GM12878 (cell line): ENCODE results near the gene CYP4F11. TPM values are rescaled to one million over a fixed set of nuclear protein-coding genes. Genes with fewer than 3 reads are reported as not detected.
"Not testable (repeated sequence)": the region's sequence is repeated elsewhere in the genome, so short reads cannot be mapped to it uniquely, and the experiment has no call there.

Experiments used
- ATAC-seq: fragments of 200-7000 bp; cut with Tn5 transposase; 3 replicates; pipeline ENCODE4 v1.9.1; 2020; ENCODE audit warnings: mild to moderate bottlenecking, moderate library complexity
- BruUV-seq: library from RNA; stranded (reverse); fragments of 400-500 nt; replicated peaks from 2 replicates; lab custom pipeline; 2021; lab: Mats Ljungman, UMichigan
- CTCF ChIA-PET: fragments of 300-600 bp; sonication (Branson Sonifier 250); formaldehyde crosslinking; extraction: SDS; loops from one replicate; lab custom pipeline; 2021; ENCODE audit warnings: inconsistent platforms; lab: Yijun Ruan, JAX
- POLR2A ChIA-PET: fragments of 350-600 bp; formaldehyde crosslinking; extraction: SDS; loops from one replicate; lab custom pipeline; 2021; ENCODE audit warnings: inconsistent platforms; lab: Charles Lee
- RAD21 ChIA-PET: fragments of 300-600 bp; sonication (Branson Sonifier 250); formaldehyde crosslinking; loops from one replicate; lab custom pipeline; 2023; ENCODE audit warnings: antibody characterized with exemption; ENCODE audit not compliant: unreplicated experiment; lab: Charles Lee
- SMC1A ChIA-PET: fragments of 300-600 bp; sonication (Branson Sonifier 250); formaldehyde crosslinking; loops from one replicate; lab custom pipeline; 2023; ENCODE audit not compliant: unreplicated experiment, uncharacterized antibody; lab: Charles Lee
- DNase-seq: peaks from one replicate; pipeline ENCODE4 v3.0.0-alpha.2; 2011; ENCODE audit warnings: low read depth, low spot score
- FAIRE-seq: peaks from 3 replicates; lab custom pipeline; 2011; peaks lifted over from hg19 to GRCh38; lab: Jason Lieb, UNC
- H2AFZ ChIP-seq: 2 replicates; pipeline ENCODE4 v1.6.0; 2011; ENCODE audit warnings: low read depth, low read length, control low read depth; ENCODE audit not compliant: control insufficient read depth
- H3K27ac ChIP-seq: 2 replicates; pipeline ENCODE4 v1.5.1; 2011; ENCODE audit warnings: control low read depth; ENCODE audit not compliant: control insufficient read depth, insufficient read depth
- H3K27me3 ChIP-seq, 2 experiments: replicated peaks in 1 of 2; 2 replicates each; pipeline versions ENCODE4 v1.6.0 to v1.6.1; 2011; ENCODE audit warnings: low read length in 1 of 2; ENCODE audit not compliant: control insufficient read depth in 2 of 2, insufficient read depth in 2 of 2
- H3K36me3 ChIP-seq, 2 experiments: 2 replicates each; pipeline ENCODE4 v1.5.1; 2011; ENCODE audit warnings: low read length in 1 of 2; ENCODE audit not compliant: control insufficient read depth in 2 of 2, insufficient read depth in 2 of 2
- H3K4me1 ChIP-seq: 2 replicates; pipeline ENCODE4 v1.6.1; 2011; ENCODE audit warnings: mild to moderate bottlenecking, low read length, moderate library complexity, mixed read lengths; ENCODE audit not compliant: control insufficient read depth, insufficient read depth
- H3K4me2 ChIP-seq: 2 replicates; pipeline ENCODE4 v1.6.0; 2011; ENCODE audit warnings: control low read depth; ENCODE audit not compliant: control insufficient read depth, insufficient read depth
- H3K4me3 ChIP-seq: fragments of 200-600 bp; sonication (generic); 2 replicates; pipeline ENCODE4 v1.5.1; 2016
- H3K79me2 ChIP-seq: 2 replicates; pipeline ENCODE4 v1.6.0; 2011; ENCODE audit warnings: low read length; ENCODE audit not compliant: control insufficient read depth, insufficient read depth
- H3K9ac ChIP-seq: 2 replicates; pipeline ENCODE4 v1.8.0; 2011; ENCODE audit warnings: low read length, control low read depth, mixed read lengths; ENCODE audit not compliant: control insufficient read depth, insufficient read depth
- H3K9me3 ChIP-seq: replicated peaks from 3 replicates; pipeline ENCODE4 v1.5.1; 2011; ENCODE audit warnings: mild to moderate bottlenecking, low read length; ENCODE audit not compliant: control insufficient read depth, insufficient read depth
- H4K20me1 ChIP-seq: 2 replicates; pipeline ENCODE4 v1.6.0; 2011; ENCODE audit not compliant: control insufficient read depth, insufficient read depth
- CHD4 ChIP-seq: fragments of 200-600 bp; sonication (generic); IDR thresholded peaks from 2 replicates; pipeline ENCODE4 v1.6.1; 2016; ENCODE audit warnings: mild to moderate bottlenecking
- DPF2 ChIP-seq: fragments of 450-650 bp; IDR thresholded peaks from 2 replicates; pipeline ENCODE4 v1.6.1; 2017; ENCODE audit warnings: mild to moderate bottlenecking
- E2F4 ChIP-seq: IDR thresholded peaks from 2 replicates; pipeline ENCODE4 v1.6.1; 2012; ENCODE audit warnings: low read depth, low read length, improper control_type of control experiment
- ELK1 ChIP-seq: IDR thresholded peaks from 2 replicates; pipeline ENCODE4 v1.6.1; 2012; ENCODE audit warnings: low read depth, low read length, improper control_type of control experiment
- EZH2 ChIP-seq: IDR thresholded peaks from 2 replicates; pipeline ENCODE4 v1.6.1; 2012; ENCODE audit warnings: low read depth, mild to moderate bottlenecking, control low read depth, inconsistent platforms, low read length, borderline replicate concordance; ENCODE audit not compliant: control insufficient read depth
- FOS ChIP-seq: IDR thresholded peaks from 3 replicates; pipeline ENCODE4 v1.6.1; 2011; ENCODE audit warnings: borderline replicate concordance; ENCODE audit not compliant: insufficient read length; ENCODE audit errors: extremely low read depth
- GABPA ChIP-seq: IDR thresholded peaks from 2 replicates; pipeline ENCODE4 v1.6.1; 2014; ENCODE audit warnings: antibody characterized with exemption, low read depth, mild to moderate bottlenecking, inconsistent platforms
- HDAC2 ChIP-seq: fragments of 200-600 bp; sonication (generic); IDR thresholded peaks from 2 replicates; pipeline ENCODE4 v1.6.1; 2017
- MTA3 ChIP-seq: IDR thresholded peaks from 2 replicates; pipeline ENCODE4 v1.6.1; 2012; ENCODE audit warnings: low read length, inconsistent platforms, borderline replicate concordance
- NR2C2 ChIP-seq: IDR thresholded peaks from 2 replicates; pipeline ENCODE4 v1.6.1; 2011; ENCODE audit warnings: borderline replicate concordance, low read depth; ENCODE audit not compliant: control insufficient read depth, insufficient read length
- PML ChIP-seq: IDR thresholded peaks from 2 replicates; pipeline ENCODE4 v1.6.1; 2012; ENCODE audit warnings: low read length, inconsistent platforms
- POLR2AphosphoS2 ChIP-seq: IDR thresholded peaks from 2 replicates; pipeline ENCODE4 v1.6.1; 2011; ENCODE audit warnings: low read depth, mild to moderate bottlenecking, low read length, improper control_type of control experiment, moderate library complexity
- ZZZ3 ChIP-seq: IDR thresholded peaks from 2 replicates; pipeline ENCODE4 v1.6.1; 2011; ENCODE audit warnings: low read depth; ENCODE audit not compliant: control insufficient read depth, insufficient read length
- WGBS: methylation state at CpG from one replicate; pipeline ENCODE4 v1.1.6; 2016; ENCODE audit warnings: low lambda C conversion rate; ENCODE audit not compliant: insufficient replicate concordance, insufficient coverage; ENCODE audit errors: missing lambda C conversion rate; 5-methylcytosine and 5-hydroxymethylcytosine counted together
- in situ Hi-C: fragments of 300-500 bp; cut with MboI; formaldehyde crosslinking; loops from 9 replicates; pipeline ENCODE4 v1.14.3; 2018; ENCODE audit warnings: mixed read lengths
- intact Hi-C: fragments of 100-400 bp; cut with micrococcal nuclease; formaldehyde crosslinking; loops from one replicate; pipeline ENCODE4 v1.14.2; 2022; ENCODE audit not compliant: unreplicated experiment
- polyA plus RNA-seq, 11 experiments: library from polyadenylated mRNA; depleted of rRNA in 4 of 11; unstranded in 6 of 11; stranded (reverse) in 5 of 11; fragments of >200 nt; fragmentation: Nextera tagmentation in 4 of 11; fragmentation: Illumina TruSeq in 1 of 11; extraction: Ambion mirVana in 4 of 11; extraction: Trizol in 1 of 11; gene quantifications; 1 replicate in 1 of 11; 2 replicates in 10 of 11; pipeline versions ENCODE4 v1.2.1 to v1.2.3, GENCODE V29; 2011 to 2016; ENCODE audit warnings: inconsistent platforms in 2 of 11, missing spikeins in 2 of 11, low read depth in 1 of 11
- total RNA-seq, 4 experiments: library from RNA; depleted of rRNA in 3 of 4; stranded (reverse); fragments of >200 nt in 3 of 4; fragmentation: Illumina TruSeq in 1 of 4; extraction: Trizol in 1 of 4; gene quantifications; 2 replicates each; pipeline versions ENCODE4 v1.2.1 to v1.2.3, GENCODE V29; 2013 to 2021
- TF ChIP-seq, protein P1 (sequence below): fragments of 450-650 bp; IDR thresholded peaks from 2 replicates; pipeline ENCODE4 v1.6.1; 2014; ENCODE audit warnings: mild to moderate bottlenecking

CYP4F11 gene
- total and polyA plus RNA-seq, 10 of the 15 experiments (the other 5 are each of a cell fraction or from before 2014, with no cell fraction given) = not detected

DNA sequence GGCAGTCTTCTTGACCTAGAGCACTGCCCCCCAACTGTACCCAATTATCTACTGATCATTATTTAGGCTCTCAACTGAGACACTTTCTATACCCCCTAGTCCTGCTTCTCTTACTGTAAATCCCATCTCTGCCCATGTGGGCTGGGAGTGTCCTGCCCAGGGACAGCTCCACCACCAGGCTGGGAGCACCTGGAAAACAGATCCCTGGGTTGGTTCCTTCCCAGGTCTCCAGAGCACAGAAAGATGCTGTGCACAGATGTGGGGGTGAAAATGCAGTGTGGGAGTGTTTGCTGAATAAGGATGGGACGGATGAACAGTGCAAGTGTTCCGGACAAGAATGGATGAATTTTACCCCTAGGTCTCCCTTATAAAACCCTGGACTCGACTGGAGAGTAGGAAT lies 49.2 kb downstream of the CYP4F11 start:
- H3K27me3 ChIP-seq = no peaks in the 10 kb centered on the region
- H3K27ac ChIP-seq = no peak overlapping the region
- ChIA-PET POLR2A (no interaction called here), SMC1A (no interaction called here), RAD21 (no interaction called here), CTCF (no interaction called here)
- H3K9ac ChIP-seq = no peak overlapping the region
- no peak overlapping the region for H2AFZ ChIP-seq
- H4K20me1 ChIP-seq = no peaks in the 10 kb centered on the region
- BruUV-seq = no TSS peak
- no peak for TF ChIP-seq PML
- TF ChIP-seq NR2C2 = no peak
- no peak for TF ChIP-seq DPF2
- no peak for TF ChIP-seq CHD4
- no peak for TF ChIP-seq FOS
- TF ChIP-seq EZH2 = no peak
- no peak for TF ChIP-seq ZZZ3
- TF ChIP-seq, protein P1, sequence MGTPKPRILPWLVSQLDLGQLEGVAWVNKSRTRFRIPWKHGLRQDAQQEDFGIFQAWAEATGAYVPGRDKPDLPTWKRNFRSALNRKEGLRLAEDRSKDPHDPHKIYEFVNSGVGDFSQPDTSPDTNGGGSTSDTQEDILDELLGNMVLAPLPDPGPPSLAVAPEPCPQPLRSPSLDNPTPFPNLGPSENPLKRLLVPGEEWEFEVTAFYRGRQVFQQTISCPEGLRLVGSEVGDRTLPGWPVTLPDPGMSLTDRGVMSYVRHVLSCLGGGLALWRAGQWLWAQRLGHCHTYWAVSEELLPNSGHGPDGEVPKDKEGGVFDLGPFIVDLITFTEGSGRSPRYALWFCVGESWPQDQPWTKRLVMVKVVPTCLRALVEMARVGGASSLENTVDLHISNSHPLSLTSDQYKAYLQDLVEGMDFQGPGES = no peak
- TF ChIP-seq GABPA = no peak
- no peak for TF ChIP-seq ELK1
- TF ChIP-seq MTA3 = no peak
- no peak for TF ChIP-seq POLR2AphosphoS2
- TF ChIP-seq HDAC2 = no peak
- no peak for TF ChIP-seq E2F4
- intact Hi-C loops = no loop called here
- no peaks in the 10 kb centered on the region for H3K79me2 ChIP-seq
- in situ Hi-C loops = no loop called here
- ATAC-seq = no peak
- H3K36me3 ChIP-seq = no peaks in the 10 kb centered on the region
- H3K9me3 ChIP-seq = no peaks in the 10 kb centered on the region
- no peak for FAIRE-seq
- WGBS = 38% methylated on average over 3 of the region's 3 CpGs
- H3K4me3 ChIP-seq = no peak overlapping the region
- DNase-seq = no peak
- H3K4me2 ChIP-seq = no peak overlapping the region
- H3K4me1 ChIP-seq = no peaks in the 10 kb centered on the region

DNA sequence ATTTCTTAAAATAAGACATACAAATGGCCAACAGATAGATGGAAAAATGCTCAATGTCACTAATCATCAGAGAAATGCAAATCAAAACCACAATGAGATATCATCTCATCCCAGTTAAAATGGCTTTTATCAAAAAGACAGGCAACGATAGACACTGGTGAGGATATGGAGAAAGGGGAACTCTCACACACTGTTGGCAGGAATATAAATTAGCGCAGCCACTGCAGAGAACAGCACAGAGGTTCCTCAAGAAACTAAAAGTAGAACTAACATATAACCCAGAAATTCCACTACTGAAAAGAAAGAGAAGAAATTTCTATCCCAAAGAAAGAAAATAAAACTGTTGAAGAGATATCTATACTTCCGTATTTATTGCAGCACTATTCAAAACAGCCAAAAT lies 51.0 kb downstream of the CYP4F11 start:
- H3K4me1 ChIP-seq, H3K4me2 ChIP-seq, H3K27ac ChIP-seq, RAD21 ChIA-PET, H4K20me1 ChIP-seq, H3K4me3 ChIP-seq, H3K9me3 ChIP-seq, DNase-seq, BruUV-seq, H3K79me2 ChIP-seq, H2AFZ ChIP-seq, SMC1A ChIA-PET, POLR2A ChIA-PET, H3K27me3 ChIP-seq, ATAC-seq, intact Hi-C loops, H3K9ac ChIP-seq, H3K36me3 ChIP-seq, in situ Hi-C loops, CTCF ChIA-PET, FAIRE-seq: not testable (repeated sequence)
- WGBS = 28% methylated on average over 3 of the region's 3 CpGs
